WI38 (cell line): ENCODE measurements around the gene SOBP.

Experiments used
- H3K4me3 ChIP-seq: 2 replicates; pipeline ENCODE4 v1.5.1; 2011; ENCODE audit warnings: low read depth, mild to moderate bottlenecking, control low read depth, low read length
- CTCF ChIP-seq: IDR thresholded peaks from 2 replicates; pipeline ENCODE4 v1.5.1; 2012; ENCODE audit warnings: low read depth, mild to moderate bottlenecking, control low read depth, low read length

The SOBP gene

GRCh38 chr6:107591346-107591745, 101.4 kb downstream of the SOBP start:
- H3K4me3 ChIP-seq = no peak overlapping the region
- no peak for TF ChIP-seq CTCF

- no peak for TF ChIP-seq CTCF
- H3K4me3 ChIP-seq = no peak overlapping the region
Observed at GRCh38 chr6:107592806-107593205, 102.9 kb downstream of the SOBP start.

- H3K4me3 ChIP-seq = no peak overlapping the region
- no peak for TF ChIP-seq CTCF
Observed at GRCh38 chr6:107594736-107595135, 104.8 kb downstream of the SOBP start.

GRCh38 chr6:107598091-107598490, 108.2 kb downstream of the SOBP start:
- H3K4me3 ChIP-seq = no peak overlapping the region
- no peak for TF ChIP-seq CTCF

- TF ChIP-seq CTCF = no peak
- H3K4me3 ChIP-seq = no peak overlapping the region
Observed at GRCh38 chr6:107599043-107599442, 109.1 kb downstream of the SOBP start.

GRCh38 chr6:107600121-107600520, 110.2 kb downstream of the SOBP start:
- no peak overlapping the region for H3K4me3 ChIP-seq
- TF ChIP-seq CTCF = no peak

- no peak for TF ChIP-seq CTCF
- H3K4me3 ChIP-seq = no peak overlapping the region
Observed at GRCh38 chr6:107600936-107601335, 111.0 kb downstream of the SOBP start.
